GM19043 (cell line): ENCODE results near the gene CLIP2.
"Not testable (repeated sequence)": the region's sequence is repeated elsewhere in the genome, so short reads cannot be mapped to it uniquely, and the experiment has no call there.

Source experiments
- ATAC-seq: cut with Tn5 transposase; IDR thresholded peaks from one replicate; pipeline ENCODE4 v1.9.1; 2021; ENCODE audit warnings: low read depth; ENCODE audit not compliant: unreplicated experiment

CLIP2 gene

DNA sequence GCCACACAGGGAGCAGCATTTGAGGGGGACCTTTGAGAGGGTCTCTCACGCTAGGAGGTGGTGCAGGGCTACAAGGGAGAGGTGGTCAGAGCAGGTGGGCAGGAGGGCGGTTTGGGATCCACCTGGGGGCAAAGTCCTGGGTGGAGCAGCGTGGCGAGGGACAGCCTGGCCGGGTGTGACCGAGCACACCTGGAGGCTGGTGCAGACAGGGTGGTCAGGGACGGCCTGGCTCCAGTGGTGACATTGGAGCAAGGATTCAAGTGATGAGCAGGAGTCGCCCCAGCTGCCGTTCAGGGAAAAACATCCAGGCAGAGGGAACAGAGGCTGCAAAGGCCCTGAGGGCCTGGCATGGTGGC lies 36.0 kb downstream of the CLIP2 start:
- ATAC-seq = no peak

DNA sequence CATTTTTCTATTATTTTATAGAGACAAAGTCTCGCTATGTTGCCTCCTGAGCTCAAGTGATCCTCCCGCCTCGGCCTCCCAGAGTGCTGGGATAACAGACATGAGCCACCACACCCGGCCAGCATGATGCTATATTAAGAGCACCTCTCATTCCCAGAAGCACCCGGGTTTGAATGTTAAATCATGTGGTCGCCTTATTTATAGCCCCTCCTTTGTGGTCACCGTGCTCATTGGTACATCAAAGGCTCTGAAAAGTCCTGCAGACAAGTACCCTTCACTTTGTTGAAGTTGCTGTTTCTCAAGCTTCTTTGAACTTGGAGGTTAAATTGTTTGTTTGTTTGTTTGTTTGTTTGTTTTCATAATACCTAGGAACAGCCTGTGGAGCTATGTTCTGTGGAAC lies 40.0 kb downstream of the CLIP2 start:
- no peak for ATAC-seq

DNA sequence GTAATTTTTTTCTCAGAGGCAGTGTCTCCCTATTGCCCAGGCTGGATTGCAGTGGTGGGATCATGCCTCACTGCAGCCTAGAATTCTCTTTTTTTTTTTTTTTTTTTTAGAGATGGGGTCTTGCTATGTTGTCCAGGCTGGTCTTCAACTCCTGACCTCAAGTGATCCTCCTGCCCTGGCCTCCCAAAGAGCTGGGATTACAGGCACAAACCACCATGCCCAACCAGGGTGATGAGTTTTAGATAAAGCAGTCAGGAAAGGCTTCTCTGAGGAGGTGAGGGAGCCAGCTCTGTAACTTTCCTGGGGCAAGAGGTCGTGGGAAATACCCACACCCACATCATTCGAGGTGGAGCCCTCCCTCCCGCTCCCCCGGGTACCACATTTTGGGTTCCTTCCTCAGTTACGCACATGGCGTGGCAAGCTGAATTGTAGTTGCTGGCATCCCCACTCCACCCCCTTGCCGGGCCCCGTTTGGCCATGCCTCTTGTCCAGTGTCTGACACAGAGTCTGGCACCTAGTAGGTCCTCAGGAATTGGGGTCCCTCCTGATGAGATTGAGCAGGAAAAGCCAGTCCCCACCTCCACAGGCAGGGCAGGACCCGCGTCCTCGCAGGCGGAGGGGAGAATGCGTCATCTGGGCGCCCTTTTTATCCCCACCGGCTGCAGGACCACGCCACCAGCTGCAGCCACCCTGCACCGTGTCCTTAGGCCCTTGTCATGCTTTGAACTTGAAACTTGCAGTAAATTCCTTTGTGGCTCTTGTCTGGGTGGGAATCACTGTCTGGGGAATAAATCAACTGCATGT lies 43.4 kb downstream of the CLIP2 start:
- no peak for ATAC-seq

DNA sequence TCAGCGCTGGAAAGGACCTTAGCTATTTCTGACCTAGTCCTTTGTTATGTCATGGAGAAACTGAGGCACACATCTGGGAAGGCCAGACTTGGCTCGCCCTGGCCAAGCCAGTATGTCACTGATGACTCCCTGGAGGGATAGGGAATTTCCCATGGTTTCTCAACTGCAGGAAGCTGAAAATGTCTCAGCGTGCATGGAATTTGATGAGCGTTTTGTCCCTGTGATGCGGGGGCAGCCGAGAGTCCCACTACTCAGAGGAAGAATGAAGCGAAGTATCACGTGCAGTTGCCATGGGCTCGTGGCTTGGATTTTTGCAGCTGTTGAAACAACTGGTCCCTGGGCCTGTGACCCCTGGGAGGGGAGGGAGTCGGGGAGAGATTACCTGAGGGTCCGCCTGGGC lies 44.8 kb downstream of the CLIP2 start:
- ATAC-seq = no peak

DNA sequence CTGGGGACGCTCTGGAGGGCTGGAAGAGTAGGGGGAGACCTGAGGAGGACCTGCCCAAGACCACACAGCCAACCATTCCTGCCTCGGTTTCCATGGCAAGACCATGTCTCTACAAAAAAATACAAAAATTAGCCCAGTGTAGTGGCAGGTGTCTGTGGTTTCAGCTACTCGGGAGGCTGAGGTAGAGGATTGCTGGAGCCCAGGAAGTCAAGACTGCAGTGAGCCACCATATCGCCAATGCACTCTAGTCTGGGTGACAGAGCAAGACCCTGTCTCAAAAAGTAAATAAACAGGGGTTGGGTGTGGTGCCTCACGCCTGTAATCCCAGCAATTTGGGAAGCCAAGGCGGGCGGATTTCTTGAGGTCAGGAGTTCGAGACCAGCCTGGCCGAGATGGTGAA lies 48.7 kb downstream of the CLIP2 start:
- ATAC-seq = no peak

DNA sequence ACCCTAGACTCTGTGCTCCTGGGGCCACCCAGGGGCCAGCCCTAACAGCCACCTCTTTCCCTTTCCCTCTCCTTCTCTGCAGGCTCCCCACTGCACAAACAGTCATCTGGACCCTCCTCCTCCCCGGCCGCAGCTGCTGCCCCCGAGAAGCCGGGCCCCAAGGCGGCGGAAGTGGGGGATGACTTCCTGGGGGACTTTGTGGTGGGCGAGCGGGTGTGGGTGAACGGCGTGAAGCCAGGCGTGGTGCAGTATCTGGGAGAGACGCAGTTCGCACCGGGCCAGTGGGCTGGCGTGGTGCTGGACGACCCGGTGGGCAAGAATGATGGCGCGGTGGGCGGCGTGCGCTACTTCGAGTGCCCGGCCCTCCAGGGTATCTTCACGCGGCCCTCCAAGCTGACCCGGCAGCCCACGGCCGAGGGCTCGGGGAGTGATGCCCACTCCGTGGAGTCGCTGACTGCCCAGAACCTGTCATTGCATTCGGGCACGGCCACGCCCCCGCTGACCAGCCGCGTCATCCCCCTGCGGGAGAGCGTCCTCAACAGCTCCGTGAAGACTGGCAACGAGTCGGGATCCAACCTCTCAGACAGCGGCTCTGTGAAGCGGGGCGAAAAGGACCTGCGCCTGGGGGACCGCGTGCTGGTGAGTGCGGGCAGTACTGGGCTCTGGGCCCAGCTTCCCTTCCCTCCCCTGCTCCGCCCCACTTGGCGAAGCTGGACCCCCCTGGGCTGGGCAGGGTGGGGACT lies 49.3 kb downstream of the CLIP2 start:
- ATAC-seq = no peak

DNA sequence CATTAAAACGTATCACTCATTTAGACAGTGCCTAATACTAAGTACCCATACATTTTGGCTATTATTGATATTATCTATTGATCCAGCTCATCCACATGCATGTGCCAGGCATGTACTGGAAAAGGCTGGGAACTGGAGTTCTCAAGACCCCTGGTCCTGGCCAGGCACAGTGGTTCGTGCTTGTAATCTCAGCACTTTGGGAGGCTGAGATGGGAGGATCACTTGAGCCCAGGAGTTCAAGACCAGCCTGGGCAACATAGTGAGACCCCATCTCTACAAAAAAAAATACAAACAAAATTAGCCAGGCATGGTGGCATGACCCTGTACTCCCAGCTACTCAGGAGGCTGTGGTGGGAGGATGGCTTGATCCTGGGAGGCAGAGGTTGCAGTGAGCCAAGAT lies 50.4 kb downstream of the CLIP2 start:
- not testable (repeated sequence) for ATAC-seq

DNA sequence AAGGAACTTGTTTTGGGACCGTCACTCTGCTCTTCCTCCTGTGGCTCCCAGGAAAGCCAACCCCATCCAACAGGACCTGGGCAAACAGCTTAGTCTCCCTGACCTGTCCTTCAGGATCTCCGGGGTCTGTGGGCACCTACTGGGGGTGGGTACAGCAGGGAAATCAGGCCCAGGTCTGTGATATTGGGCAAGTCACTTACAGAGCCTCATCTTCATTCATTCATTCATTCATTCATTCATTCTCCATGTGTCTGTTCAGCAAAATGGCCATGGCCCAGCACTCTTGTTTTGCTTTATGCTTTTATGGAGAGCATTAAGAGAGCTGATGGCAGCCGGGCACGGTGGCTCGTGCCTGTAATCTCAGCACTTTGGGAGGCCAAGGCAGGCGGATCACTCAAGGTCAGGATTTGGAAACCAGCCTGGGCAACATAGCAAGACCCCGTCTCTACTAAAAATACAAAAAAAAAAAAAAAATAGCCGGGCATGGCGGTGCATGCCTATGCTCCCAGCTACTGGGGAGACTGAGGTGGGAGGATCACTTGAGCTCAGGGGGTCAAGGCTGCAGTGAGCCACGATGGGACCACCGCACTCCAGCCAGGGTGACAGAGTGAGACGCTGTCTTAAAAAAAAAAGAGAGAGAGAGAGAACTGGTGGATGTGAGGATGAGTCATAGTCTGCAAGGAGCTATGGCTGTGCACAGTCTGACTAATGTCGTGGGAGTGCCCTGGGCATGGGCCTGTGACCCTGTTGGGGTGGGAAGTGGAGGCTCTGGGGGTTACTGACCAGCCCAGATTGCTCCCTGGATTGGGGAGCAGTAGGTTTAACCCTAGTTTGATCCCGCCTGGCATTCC lies 54.3 kb downstream of the CLIP2 start:
- no peak for ATAC-seq

DNA sequence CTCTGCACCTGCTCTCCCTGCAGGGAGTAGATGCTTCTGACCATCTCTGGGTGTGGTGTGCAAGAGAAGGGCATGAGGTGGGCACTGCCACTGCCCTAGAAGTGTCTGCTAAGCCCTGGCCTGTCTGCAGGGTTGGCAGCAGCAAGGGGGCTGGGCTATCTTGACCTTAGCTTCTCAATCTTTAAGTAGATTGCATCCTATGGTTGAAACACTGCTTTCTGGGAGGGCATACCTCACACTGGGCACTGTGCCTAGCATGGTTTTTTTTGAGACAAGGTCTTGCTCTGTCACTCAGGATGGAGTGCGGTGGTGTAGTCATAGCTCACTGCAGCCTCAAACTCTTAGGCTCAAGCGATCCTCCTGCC lies 54.9 kb downstream of the CLIP2 start:
- no peak for ATAC-seq

DNA sequence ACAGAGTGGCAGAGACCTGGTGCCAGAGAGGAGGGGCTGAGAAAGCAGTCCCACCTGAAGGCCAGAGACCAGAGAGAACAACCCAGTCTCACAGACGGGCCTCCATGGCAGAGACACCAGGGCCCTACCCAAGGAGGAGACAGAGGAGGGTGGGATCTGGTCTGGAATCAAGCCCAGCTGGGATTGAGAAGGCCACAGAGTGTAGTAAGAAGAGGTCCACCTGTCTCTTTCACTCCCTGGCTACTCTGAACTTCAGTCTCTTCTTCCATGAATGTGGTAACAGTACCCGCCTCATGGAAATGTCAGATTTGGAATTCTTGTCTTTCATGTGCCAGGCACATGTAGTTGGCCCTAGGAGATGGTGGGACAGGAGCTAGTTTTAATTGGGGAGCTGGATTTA lies 55.6 kb downstream of the CLIP2 start:
- ATAC-seq = no peak

DNA sequence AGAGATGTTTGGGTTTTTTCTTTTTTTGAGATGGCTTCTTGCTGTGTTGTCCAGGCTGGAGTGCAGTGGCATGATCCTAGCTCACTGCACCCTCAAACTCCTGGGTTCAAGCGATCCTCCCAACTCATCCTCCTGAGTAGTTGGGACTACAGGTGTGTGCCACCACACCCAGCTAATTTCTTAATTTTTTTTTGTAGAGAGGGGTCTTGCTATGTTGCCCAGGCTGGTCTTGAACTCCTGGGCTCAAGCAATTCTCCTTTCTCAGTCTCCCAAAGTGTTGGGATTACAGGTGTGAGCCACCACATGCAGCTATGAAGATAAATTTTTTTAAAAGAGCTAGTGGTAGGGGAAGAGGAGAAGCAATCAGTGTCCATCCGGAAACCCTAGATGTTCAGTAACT lies 56.8 kb downstream of the CLIP2 start:
- no peak for ATAC-seq

DNA sequence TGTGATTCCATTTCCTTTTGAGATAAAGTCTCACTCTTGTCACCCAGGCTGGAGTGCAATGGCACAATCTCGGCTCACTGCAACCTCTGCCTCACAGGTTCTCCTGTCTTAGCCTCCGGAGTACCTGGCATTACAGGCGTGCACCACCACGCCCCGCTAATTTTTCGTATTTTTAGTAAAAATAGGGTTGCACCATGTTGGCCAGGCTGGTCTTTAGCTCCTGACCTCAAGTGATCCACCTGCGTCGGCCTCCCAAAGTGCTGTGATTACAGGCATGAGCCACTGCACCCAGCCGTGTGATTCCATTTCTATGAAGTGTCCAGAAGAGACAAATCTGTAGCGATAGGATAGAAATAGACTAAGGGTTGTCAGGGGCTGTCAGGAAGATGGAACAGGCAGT lies 60.4 kb downstream of the CLIP2 start:
- no peak for ATAC-seq

DNA sequence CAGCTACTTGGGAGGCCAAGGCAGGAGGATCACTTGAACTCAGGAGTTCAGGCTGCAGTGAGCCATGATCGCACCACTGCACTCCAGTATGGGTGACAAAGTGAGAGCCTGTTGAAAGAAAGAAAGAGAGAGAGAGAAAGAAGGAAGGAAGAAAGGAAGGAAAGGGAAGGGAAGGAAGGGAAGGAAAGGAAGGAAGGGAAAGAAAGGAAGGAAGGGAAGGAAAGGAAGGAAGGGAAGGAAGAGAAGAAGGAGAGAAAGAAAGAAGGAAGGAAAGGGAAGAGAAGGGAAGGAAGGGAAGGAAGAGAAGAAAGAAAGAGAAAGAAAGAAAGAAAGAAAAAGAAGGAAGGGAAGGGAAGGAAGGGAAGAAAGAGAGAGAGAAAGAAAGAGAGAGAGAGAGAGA lies 61.5 kb downstream of the CLIP2 start:
- no peak for ATAC-seq

DNA sequence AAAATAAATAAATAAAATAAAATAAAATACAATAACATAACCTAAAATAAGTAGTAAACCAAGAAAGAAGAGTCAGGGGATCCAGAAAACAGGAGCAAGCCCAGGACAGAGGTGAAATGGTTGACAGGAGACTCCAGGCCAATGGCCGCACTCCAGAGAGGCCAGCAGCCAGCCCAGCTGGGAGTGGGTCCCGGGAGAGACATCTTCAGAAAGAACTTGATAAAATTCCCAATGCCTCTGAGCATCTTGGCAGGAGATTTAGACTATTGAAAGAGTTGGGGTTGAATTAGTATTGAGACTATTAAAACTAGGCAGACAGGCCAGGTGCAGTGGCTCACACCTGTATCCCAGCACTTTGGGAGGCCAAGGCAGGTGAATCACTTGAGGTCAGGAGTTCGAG lies 62.6 kb downstream of the CLIP2 start:
- no peak for ATAC-seq

DNA sequence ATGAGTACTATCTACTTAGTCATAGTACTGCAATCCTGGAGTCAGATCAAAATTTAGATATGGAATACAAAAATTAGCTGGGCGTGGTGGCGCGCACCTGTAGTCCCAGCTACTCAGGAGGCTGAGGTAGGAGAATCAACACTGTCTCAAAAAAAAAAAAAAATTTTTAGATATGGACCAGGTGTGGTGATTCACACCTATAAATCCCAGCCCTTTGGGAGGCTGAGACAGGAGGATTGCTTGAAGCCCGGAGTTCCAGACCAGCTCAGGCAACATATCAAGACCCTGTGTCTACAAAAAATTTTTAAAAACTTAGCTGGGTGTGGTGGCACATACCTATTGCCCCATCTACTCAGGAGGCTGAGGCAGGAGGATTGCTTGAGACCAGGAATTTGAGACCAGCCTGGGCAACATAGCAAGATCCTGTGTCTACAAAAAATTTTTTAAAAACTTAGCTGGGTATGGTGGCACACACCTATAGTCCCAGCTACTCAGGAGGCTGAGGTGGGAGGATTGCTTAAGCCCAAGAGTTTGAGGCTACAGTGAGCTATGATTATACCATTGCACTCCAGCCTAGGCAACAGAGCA lies 63.4 kb downstream of the CLIP2 start:
- not testable (repeated sequence) for ATAC-seq

DNA sequence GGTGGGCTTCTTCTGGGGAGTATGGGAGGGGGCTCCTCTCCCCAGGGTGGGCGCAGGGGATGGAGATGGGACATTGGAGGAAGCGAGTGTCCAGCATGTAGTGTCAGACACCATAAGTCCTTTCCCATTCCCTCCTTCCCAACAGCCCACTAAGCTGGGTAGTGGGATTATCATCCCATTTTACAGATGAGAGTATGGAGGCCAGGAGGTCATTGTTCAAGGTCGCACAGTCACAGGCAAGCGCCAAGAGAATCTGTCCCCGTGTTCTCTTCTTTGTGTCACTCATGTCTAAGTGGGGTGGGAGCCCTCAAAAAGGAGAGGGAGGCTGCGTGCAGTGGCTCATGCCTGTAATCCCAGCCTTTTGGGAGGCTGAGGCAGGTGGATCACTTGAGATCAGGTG lies 64.8 kb downstream of the CLIP2 start:
- ATAC-seq = no peak

DNA sequence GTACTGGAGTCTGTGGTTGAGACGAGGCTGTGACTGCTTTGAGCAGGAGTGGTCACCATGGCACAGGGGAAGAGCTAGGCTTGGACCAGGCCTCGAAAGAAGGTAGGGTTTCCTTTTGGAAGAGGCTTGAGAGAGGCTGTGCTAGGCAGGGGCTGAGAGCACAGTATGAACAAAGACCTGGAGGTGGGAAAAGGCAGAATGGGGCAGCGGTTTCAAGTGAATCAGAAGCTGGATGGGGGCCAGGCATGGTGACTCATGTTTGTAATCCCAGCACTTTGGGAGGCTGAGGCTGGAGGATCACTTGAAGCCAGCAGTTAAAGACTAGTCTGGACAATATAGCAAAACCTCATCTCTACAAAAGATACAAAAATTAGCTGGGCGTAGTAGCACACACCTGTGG lies 65.9 kb downstream of the CLIP2 start:
- no peak for ATAC-seq

DNA sequence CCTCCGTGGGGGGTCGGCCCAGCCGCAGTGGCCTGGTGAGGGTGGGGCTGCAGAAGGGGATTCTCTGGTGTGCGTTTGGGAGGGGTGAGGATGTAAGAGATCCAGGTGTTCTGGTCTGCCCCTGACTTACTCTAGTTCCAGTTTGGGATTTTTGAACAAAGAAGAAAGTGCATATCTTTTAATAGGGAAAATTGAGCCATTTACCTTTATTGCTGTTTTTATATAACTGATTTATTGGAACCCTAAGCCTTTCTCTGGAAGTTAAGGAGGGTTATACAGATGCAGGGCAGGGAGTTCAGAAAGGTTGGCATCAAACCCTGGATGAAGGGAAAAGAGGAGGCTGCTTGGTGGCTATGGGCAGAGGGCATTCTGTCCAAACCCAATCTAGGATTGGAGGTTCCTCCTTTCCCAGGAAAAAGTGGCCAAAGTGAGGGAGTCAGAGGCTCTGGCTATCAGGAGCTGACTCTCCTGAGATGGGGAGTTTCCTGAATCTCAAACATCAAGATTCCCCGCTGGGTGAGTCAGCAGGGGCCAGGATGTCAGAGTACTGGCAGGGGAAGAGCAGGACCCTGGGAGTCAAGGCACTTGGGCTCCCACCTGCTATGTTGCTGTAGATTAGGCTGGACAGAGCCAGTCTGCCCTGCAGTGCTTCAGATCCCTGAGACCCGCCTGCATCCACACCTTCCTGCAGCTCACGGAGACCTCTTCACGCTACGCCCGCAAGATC lies 67.5 kb downstream of the CLIP2 start:
- no peak for ATAC-seq

DNA sequence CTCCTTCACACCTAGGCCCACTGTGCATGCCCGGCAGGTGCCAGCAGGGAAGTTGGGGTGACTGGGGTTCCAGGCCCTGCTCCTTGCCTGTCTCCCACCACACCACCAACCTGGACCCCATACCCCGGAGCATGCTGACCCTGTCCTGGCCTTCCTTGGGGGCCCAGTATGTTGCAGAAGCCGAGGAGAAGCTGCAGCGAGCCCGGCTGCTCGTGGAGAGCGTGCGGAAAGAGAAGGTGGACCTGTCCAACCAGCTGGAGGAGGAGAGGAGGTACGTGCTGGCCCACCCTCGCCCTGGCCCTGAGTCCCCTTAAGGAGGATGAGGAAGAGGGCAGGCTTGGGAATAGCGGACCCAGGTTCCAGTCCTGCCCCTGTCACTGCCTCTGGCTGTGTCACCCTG lies 70.8 kb downstream of the CLIP2 start:
- no peak for ATAC-seq

DNA sequence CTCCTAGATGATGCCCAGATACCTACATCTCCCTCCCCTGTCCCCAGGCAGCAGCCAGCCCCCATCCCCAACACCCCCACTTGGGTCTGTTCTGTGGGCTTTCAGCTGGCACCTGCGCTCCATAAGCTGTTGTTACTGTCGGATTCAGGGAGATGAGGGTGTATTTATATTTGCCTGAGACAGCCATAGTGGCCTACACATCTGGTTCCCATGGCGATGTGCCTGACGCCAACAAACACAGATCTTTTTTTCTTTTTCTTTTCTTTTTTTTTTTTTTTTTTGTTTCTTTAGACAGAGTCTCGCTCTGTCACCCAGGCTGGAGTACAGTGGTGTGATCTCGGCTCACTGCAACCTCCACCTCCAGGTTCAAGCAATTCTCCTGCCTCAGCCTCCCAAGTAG lies 73.1 kb downstream of the CLIP2 start:
- no peak for ATAC-seq
